GM12892 (cell line): ENCODE results near the gene SKA2.

Experiments
- POLR2A ChIP-seq: IDR thresholded peaks from 2 replicates; pipeline ENCODE4 v1.6.1; 2011; ENCODE audit warnings: low read depth, low read length, control low read depth
- TAF1 ChIP-seq: IDR thresholded peaks from 2 replicates; pipeline ENCODE4 v1.6.1; 2011; ENCODE audit warnings: low read depth, mild to moderate bottlenecking, control low read depth, low read length, borderline replicate concordance

DNA sequence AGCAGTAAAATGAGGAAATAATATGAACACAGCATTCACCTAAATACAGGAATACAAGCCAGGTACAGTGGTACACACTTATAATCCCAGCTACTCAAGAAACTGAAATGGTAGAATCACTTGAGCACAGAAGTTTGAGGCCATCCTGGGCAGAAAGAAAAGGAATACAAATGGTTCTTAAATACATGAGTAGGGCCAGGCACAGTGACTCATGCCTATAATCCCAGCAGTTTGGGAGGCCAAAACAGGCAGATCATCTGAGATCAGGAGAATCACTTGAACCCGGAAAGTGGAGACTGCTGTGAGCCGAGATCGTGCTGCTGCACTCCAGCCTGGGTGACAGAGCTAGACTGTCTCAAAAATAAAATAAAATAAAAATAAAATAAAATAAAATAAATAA is 31.9 kb upstream of the SKA2 start:
- TF ChIP-seq TAF1 (no peak), POLR2A (no peak)
